HL-60 (cell line): ENCODE results near the gene NAV2.

Source experiments
- DNase-seq, 2 experiments: peaks; one replicate each; pipeline ENCODE4 v3.0.0-alpha.2; 2010 to 2020; ENCODE audit warnings: low read depth in 1 of 2, low spot score in 1 of 2
- H3K27ac ChIP-seq: fragments of 250-450 bp; sonication (Bioruptor Pico); replicated peaks from 2 replicates; pipeline ENCODE4 v1.5.1; 2020; ENCODE audit warnings: mild to moderate bottlenecking, moderate library complexity
- H3K27me3 ChIP-seq: fragments of 250-450 bp; sonication (Bioruptor Pico); 2 replicates; pipeline ENCODE4 v1.5.1; 2021; ENCODE audit warnings: mild to moderate bottlenecking, moderate library complexity; ENCODE audit not compliant: insufficient read depth, poor library complexity, severe bottlenecking
- H3K4me3 ChIP-seq: replicated peaks from 2 replicates; pipeline ENCODE4 v1.5.1; 2011; ENCODE audit warnings: mild to moderate bottlenecking, control low read depth, low read length; ENCODE audit not compliant: insufficient read depth
- CTCF ChIP-seq: IDR thresholded peaks from one replicate; pipeline ENCODE4 v1.5.1; 2011; ENCODE audit warnings: low read length, control low read depth, inconsistent platforms; ENCODE audit not compliant: insufficient read depth
- GABPA ChIP-seq: IDR thresholded peaks from 2 replicates; pipeline ENCODE4 v1.6.1; 2012; ENCODE audit warnings: low read depth
- POLR2AphosphoS5 ChIP-seq: IDR thresholded peaks from 2 replicates; pipeline ENCODE4 v1.6.1; 2012; ENCODE audit warnings: low read depth
- REST ChIP-seq: IDR thresholded peaks from 2 replicates; pipeline ENCODE4 v1.6.1; 2012; ENCODE audit warnings: low read depth; ENCODE audit not compliant: insufficient replicate concordance
- SPI1 ChIP-seq: IDR thresholded peaks from 2 replicates; pipeline ENCODE4 v1.6.1; 2012; ENCODE audit warnings: low read depth, mild to moderate bottlenecking, borderline replicate concordance

Gene NAV2

GRCh38 chr11:19887842-19888241 lies 175.2 kb downstream of the NAV2 start:
- no peak for TF ChIP-seq GABPA
- no peak for TF ChIP-seq SPI1
- TF ChIP-seq POLR2AphosphoS5 = no peak
- no peak overlapping the region for H3K4me3 ChIP-seq
- H3K27me3 ChIP-seq = no peaks in the 10 kb centered on the region

DNA sequence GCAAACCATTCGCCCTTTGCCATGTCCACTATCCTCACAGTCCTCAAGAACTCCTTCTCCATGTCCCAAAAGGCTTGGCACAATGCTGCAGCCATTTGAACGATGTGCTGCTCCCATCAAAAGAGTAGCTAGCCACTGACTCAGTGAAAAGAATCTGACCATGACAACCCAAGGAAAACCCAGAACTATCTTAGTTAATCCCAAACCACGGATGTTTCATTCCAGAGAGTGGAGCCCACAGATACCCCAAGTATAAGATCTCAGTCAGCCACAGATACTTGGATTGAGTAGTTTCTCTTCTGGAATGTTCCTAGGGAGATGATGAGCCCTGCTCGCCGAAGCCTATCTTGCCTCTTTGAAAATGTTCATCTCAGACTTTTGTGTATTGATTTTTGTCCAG lies 176.9 kb downstream of the NAV2 start:
- DNase-seq = no peak
- Histone ChIP-seq H3K27me3 (no peaks in the 10 kb centered on the region), H3K27ac (no peak overlapping the region), H3K4me3 (no peak overlapping the region)
- TF ChIP-seq CTCF (no peak), POLR2AphosphoS5 (no peak), SPI1 (no peak), GABPA (no peak), REST (no peak)

More at GRCh38 chr11:19887842-19888241, 175.2 kb downstream of the NAV2 start:
- H3K27ac ChIP-seq = no peak overlapping the region
- DNase-seq = no peak

DNA sequence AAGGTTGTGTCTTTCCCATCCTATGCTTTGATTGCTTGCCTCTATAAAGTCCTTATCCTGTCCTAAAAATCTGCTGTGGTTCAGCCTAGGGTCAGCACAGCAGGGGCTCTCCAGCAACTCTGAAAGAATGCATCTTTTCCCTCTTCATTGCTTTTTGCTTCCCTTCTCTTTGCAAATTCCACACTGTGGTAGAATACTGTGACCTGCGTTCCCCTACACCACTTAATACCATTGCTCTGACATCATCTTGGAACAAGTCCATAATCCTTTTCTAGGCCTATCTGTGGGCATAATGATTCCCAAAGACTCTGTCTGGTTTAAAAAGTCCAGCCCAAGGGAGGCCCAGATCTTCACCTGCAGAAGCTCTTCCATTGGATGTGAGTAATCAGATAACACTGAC lies 177.7 kb downstream of the NAV2 start:
- Histone ChIP-seq H3K27ac (no peak overlapping the region), H3K27me3 (no peaks in the 10 kb centered on the region), H3K4me3 (no peak overlapping the region)
- TF ChIP-seq GABPA (no peak), REST (no peak), POLR2AphosphoS5 (no peak), SPI1 (no peak), CTCF (no peak)
- no peak for DNase-seq

GRCh38 chr11:19891022-19891421 lies 178.4 kb downstream of the NAV2 start:
- H3K4me3 ChIP-seq = no peak overlapping the region
- TF ChIP-seq POLR2AphosphoS5 (no peak), CTCF (no peak), GABPA (no peak), SPI1 (no peak), REST (no peak)
- H3K27ac ChIP-seq = no peak overlapping the region
- H3K27me3 ChIP-seq = no peaks in the 10 kb centered on the region
- no peak for DNase-seq
